Measurements from ENCODE around the gene NUP188. TPM values are rescaled to one million over a fixed set of nuclear protein-coding genes. Genes with fewer than 3 reads are reported as not detected.
A peak's percentile ranks its signal among the peaks of the same experiment; 100 is the strongest.

The NUP188 gene
- total and polyA plus RNA-seq, 2 of the 4 experiments (the other 2 are of a cell fraction) = 53.0 to 59.1 TPM

GRCh38 chr9:129022037-129022436 is 74.5 kb downstream of the NUP188 start:
- BruUV-seq (replicated peaks) = no TSS peak
- H4K91ac ChIP-seq (ENCODE audit: insufficient read depth, low read depth, low read length) = no peak overlapping the region
- H2BK15ac ChIP-seq (ENCODE audit: low read depth, low read length) = no peak overlapping the region
- H2BK120ac ChIP-seq (ENCODE audit: low read depth, low read length) = no peak overlapping the region
- peak overlapping the region; percentile 63 for H2AK9ac ChIP-seq (replicated peaks; ENCODE audit: low read depth, low read length, poor library complexity)
- TF ChIP-seq FOS (IDR thresholded peaks at IDR 0.05; ENCODE audit: low read depth, low read length) = no peak
- TF ChIP-seq CEBPB (IDR thresholded peaks at IDR 0.05; ENCODE audit: low read depth, low read length) = no peak
- TF ChIP-seq USF2 (IDR thresholded peaks at IDR 0.05; ENCODE audit: low read depth, low read length) = no peak
- TF ChIP-seq RAD21 (IDR thresholded peaks at IDR 0.05; ENCODE audit: low read length) = no peak
- no peak for TF ChIP-seq RFX5 (IDR thresholded peaks at IDR 0.05; ENCODE audit: low read depth, low read length)
- TF ChIP-seq, protein P1, sequence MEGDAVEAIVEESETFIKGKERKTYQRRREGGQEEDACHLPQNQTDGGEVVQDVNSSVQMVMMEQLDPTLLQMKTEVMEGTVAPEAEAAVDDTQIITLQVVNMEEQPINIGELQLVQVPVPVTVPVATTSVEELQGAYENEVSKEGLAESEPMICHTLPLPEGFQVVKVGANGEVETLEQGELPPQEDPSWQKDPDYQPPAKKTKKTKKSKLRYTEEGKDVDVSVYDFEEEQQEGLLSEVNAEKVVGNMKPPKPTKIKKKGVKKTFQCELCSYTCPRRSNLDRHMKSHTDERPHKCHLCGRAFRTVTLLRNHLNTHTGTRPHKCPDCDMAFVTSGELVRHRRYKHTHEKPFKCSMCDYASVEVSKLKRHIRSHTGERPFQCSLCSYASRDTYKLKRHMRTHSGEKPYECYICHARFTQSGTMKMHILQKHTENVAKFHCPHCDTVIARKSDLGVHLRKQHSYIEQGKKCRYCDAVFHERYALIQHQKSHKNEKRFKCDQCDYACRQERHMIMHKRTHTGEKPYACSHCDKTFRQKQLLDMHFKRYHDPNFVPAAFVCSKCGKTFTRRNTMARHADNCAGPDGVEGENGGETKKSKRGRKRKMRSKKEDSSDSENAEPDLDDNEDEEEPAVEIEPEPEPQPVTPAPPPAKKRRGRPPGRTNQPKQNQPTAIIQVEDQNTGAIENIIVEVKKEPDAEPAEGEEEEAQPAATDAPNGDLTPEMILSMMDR (conservative IDR thresholded peaks at IDR 0.05; ENCODE audit: low read depth, low read length) = no peak
- TF ChIP-seq BHLHE40 (IDR thresholded peaks at IDR 0.05; ENCODE audit: low read depth, low read length) = no peak
- TF ChIP-seq MAFK (IDR thresholded peaks at IDR 0.05; ENCODE audit: low read depth, low read length) = no peak
- TF ChIP-seq, protein P2, sequence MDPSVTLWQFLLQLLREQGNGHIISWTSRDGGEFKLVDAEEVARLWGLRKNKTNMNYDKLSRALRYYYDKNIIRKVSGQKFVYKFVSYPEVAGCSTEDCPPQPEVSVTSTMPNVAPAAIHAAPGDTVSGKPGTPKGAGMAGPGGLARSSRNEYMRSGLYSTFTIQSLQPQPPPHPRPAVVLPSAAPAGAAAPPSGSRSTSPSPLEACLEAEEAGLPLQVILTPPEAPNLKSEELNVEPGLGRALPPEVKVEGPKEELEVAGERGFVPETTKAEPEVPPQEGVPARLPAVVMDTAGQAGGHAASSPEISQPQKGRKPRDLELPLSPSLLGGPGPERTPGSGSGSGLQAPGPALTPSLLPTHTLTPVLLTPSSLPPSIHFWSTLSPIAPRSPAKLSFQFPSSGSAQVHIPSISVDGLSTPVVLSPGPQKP (IDR thresholded peaks at IDR 0.05; ENCODE audit: borderline replicate concordance, low read depth, low read length) = no peak
- TF ChIP-seq MAZ (IDR thresholded peaks at IDR 0.05; ENCODE audit: borderline replicate concordance, low read depth, low read length) = no peak
- no peak for TF ChIP-seq SMC3 (IDR thresholded peaks at IDR 0.05; ENCODE audit: low read depth, low read length)
- TF ChIP-seq MXI1 (IDR thresholded peaks at IDR 0.05; ENCODE audit: borderline replicate concordance, low read depth, low read length) = no peak
- no peak overlapping the region for H3K27ac ChIP-seq (ENCODE audit: insufficient read depth, low read length)
- WGBS, 2 experiments (ENCODE audit: extremely low coverage in 2 of 2, insufficient read length in 1 of 2) = 89% methylated on average over 3 of the region's 9 CpGs; no CpG with 5 or more reads in 1 of the 2 experiments
- no peaks in the 10 kb centered on the region for H3K36me3 ChIP-seq (ENCODE audit: control insufficient read depth, insufficient read depth, low read length)
- H3K18ac ChIP-seq (ENCODE audit: low read depth, low read length) = no peak overlapping the region
- no peak overlapping the region for H2AFZ ChIP-seq (replicated peaks; ENCODE audit: low read length, poor library complexity)
- no peak overlapping the region; a peak in 1 of 4 replicates for H4K8ac ChIP-seq (ENCODE audit: low read depth in 2 of 2, low read length in 2 of 2)
- no peak for DNase-seq
- no peaks in the 10 kb centered on the region for H3K9me3 ChIP-seq (ENCODE audit: control insufficient read depth, insufficient read depth, low read length)
- no peak overlapping the region for H2BK5ac ChIP-seq (ENCODE audit: low read depth, low read length, poor library complexity, severe bottlenecking)
- H3K14ac ChIP-seq (replicated peaks; ENCODE audit: low read depth, low read length) = no peak overlapping the region
- H3K4ac ChIP-seq (ENCODE audit: low read depth, low read length) = no peak overlapping the region
- peaks cover 14 to 49% of the 10 kb centered on the region in 2 experiments for H3K79me1 ChIP-seq (ENCODE audit: low read depth in 1 of 2, low read length in 2 of 2)
- no peak overlapping the region for H3K4me2 ChIP-seq (ENCODE audit: low read depth, low read length)
- intact Hi-C loops (cut with micrococcal nuclease) = no loop called here
- ChIA-PET POLR2A (ENCODE audit: unreplicated experiment) (no interaction called here), CTCF (interaction anchor here (1.1 kb wide), 1 partner anchor 15 kb away, joined by 3 read pairs; no protein-coding TSS in a partner anchor)
- H3K4me3 ChIP-seq (ENCODE audit: insufficient read depth, low read depth, low read length) = no peak overlapping the region
- 0 out of 2 replicates have a peak overlapping the region, but pooled peaks have one; percentile 60 for H2AK5ac ChIP-seq (ENCODE audit: low read depth, low read length)
- no peak overlapping the region for H3K56ac ChIP-seq (ENCODE audit: extremely low read depth, insufficient read depth, low read length)
- H4K5ac ChIP-seq (ENCODE audit: low read depth, low read length) = no peak overlapping the region
- H3K23ac ChIP-seq (ENCODE audit: low read depth, low read length) = no peak overlapping the region
- H2BK20ac ChIP-seq (ENCODE audit: low read depth, low read length) = no peak overlapping the region
- ATAC-seq (ENCODE audit: low read depth) = no peak
- peaks cover 14% of the 10 kb centered on the region for H3K9me1 ChIP-seq (ENCODE audit: insufficient read depth, low read length)
- H3K4me1 ChIP-seq (ENCODE audit: control insufficient read depth, insufficient read depth, low read length) = peaks cover 21% of the 10 kb centered on the region
- H3K9ac ChIP-seq (ENCODE audit: low read depth, low read length) = no peak overlapping the region
- dilution Hi-C loops (cut with HindIII; ENCODE audit: low sequenced_read_pairs, unreplicated experiment) = no loop called here
- peaks cover 17% of the 10 kb centered on the region for H4K20me1 ChIP-seq (ENCODE audit: insufficient read depth, low read length)
- in situ Hi-C loops (cut with MboI; ENCODE audit: low sequenced_read_pairs) = no loop called here
- no peaks in the 10 kb centered on the region for H3K27me3 ChIP-seq (ENCODE audit: control insufficient read depth, insufficient read depth, low read length)
